Skin epidermis (tissue), 12 donors: ENCODE results near the gene ZBTB12.
"Not testable (repeated sequence)": the region's sequence is repeated elsewhere in the genome, so short reads cannot be mapped to it uniquely, and the experiment has no call there.

Experiments
- H3K27ac ChIP-seq, 21 experiments: fragments of 200-600 bp; sonication (generic) in 11 of 21; one replicate each; pipeline ENCODE4 v1.5.0; 2020; ENCODE audit warnings: mild to moderate bottlenecking in 3 of 21, inconsistent platforms in 2 of 21, moderate library complexity in 2 of 21
- H3K4me3 ChIP-seq, 7 experiments: fragments of 200-600 bp; sonication (generic) in 2 of 7; one replicate each; pipeline ENCODE4 v1.5.0; 2020; ENCODE audit warnings: inconsistent platforms in 2 of 7, mild to moderate bottlenecking in 2 of 7, moderate library complexity in 1 of 7

Gene ZBTB12

GRCh38 chr6:31862344-31863235 lies 39.3 kb downstream of the ZBTB12 start, which contains the start of gene NEU1:
Gene NEU1, minus strand, starts transcription at chr6:31862821. Its CDS starts 45 bp downstream, at chr6:31862776.
- Histone ChIP-seq H3K4me3 (peak within 1 kb of the TSS; percentile 44 to 95 (median 70)), H3K27ac (peak within 1 kb of the TSS; percentile 12 to 96 (median 87))

GRCh38 chr6:31861919-31862343 lies 40.0 kb downstream of the ZBTB12 start:
- Histone ChIP-seq H3K27ac (peak overlapping the region in 19 of 21 experiments; percentile 12 to 96 (median 88)), H3K4me3 (peak overlapping the region; percentile 44 to 95 (median 70))

GRCh38 chr6:31861150-31861549 lies 40.7 kb downstream of the ZBTB12 start:
- Histone ChIP-seq H3K27ac (no peak overlapping the region), H3K4me3 (no peak overlapping the region)

GRCh38 chr6:31860349-31860748 lies 41.5 kb downstream of the ZBTB12 start:
- no peak overlapping the region for H3K27ac ChIP-seq
- H3K4me3 ChIP-seq: no peak overlapping the region

GRCh38 chr6:31859923-31860322 lies 42.0 kb downstream of the ZBTB12 start:
- no peak overlapping the region for H3K27ac ChIP-seq
- no peak overlapping the region for H3K4me3 ChIP-seq

GRCh38 chr6:31858707-31859106 lies 43.2 kb downstream of the ZBTB12 start:
- H3K4me3 ChIP-seq: no peak overlapping the region

GRCh38 chr6:31857774-31858173 lies 44.1 kb downstream of the ZBTB12 start:
- not testable (repeated sequence) for H3K27ac ChIP-seq, H3K4me3 ChIP-seq

More at GRCh38 chr6:31858707-31859106, 43.2 kb downstream of the ZBTB12 start:
- H3K27ac ChIP-seq: no peak overlapping the region

GRCh38 chr6:31851980-31852718 lies 49.7 kb downstream of the ZBTB12 start:
- not testable (repeated sequence) for H3K27ac ChIP-seq, H3K4me3 ChIP-seq

- Histone ChIP-seq H3K4me3 (no peak overlapping the region), H3K27ac (no peak overlapping the region)
These were observed 50.4 kb downstream of the ZBTB12 start for GRCh38 chr6:31851485-31851832.

- H3K27ac ChIP-seq: no peak overlapping the region
- no peak overlapping the region for H3K4me3 ChIP-seq
These were observed 51.0 kb downstream of the ZBTB12 start for GRCh38 chr6:31850765-31851484.
